Liver (tissue), 9 donors: Measurements from ENCODE around the gene IGF1R. TPM values are rescaled to one million over a fixed set of nuclear protein-coding genes. Genes with fewer than 3 reads are reported as not detected.

Experiments
- DNase-seq: peaks from one replicate; pipeline ENCODE4 v3.0.0-alpha.2; 2017; ENCODE audit warnings: low spot score
- H3K27ac ChIP-seq, 2 donors: one replicate each; pipeline ENCODE4 v1.7.0; 2013; ENCODE audit warnings: inconsistent platforms in 2 of 2, low read length in 2 of 2, control low read depth in 1 of 2, low read depth in 1 of 2, mild to moderate bottlenecking in 1 of 2
- H3K27me3 ChIP-seq, 4 donors: one replicate each; pipeline versions ENCODE4 v1.6.1 to v1.7.0; 2013; ENCODE audit warnings: low read length in 3 of 4, inconsistent platforms in 1 of 4, mild to moderate bottlenecking in 1 of 4, moderate library complexity in 1 of 4; ENCODE audit not compliant: control insufficient read depth in 4 of 4, insufficient read depth in 4 of 4
- H3K36me3 ChIP-seq, 4 donors: one replicate each; pipeline versions ENCODE4 v1.6.1 to v1.7.0; 2013; ENCODE audit warnings: low read length in 3 of 4, mild to moderate bottlenecking in 3 of 4, low read depth in 1 of 4, moderate library complexity in 1 of 4; ENCODE audit not compliant: control insufficient read depth in 4 of 4, insufficient read depth in 3 of 4
- H3K4me1 ChIP-seq, 4 donors: one replicate each; pipeline versions ENCODE4 v1.6.1 to v1.7.0; 2013; ENCODE audit warnings: low read length in 3 of 4, mild to moderate bottlenecking in 3 of 4, moderate library complexity in 1 of 4; ENCODE audit not compliant: control insufficient read depth in 4 of 4, insufficient read depth in 4 of 4
- H3K4me3 ChIP-seq, 3 donors: one replicate each; pipeline versions ENCODE4 v1.6.1 to v1.7.0; 2013; ENCODE audit warnings: low read length in 3 of 3, control low read depth in 1 of 3, low read depth in 1 of 3, mild to moderate bottlenecking in 1 of 3
- H3K9ac ChIP-seq, 2 donors: one replicate each; pipeline ENCODE4 v1.7.0; 2013; ENCODE audit warnings: low read length in 2 of 2, mild to moderate bottlenecking in 2 of 2, moderate library complexity in 2 of 2, control low read depth in 1 of 2, low read depth in 1 of 2
- H3K9me3 ChIP-seq, 4 donors: one replicate each; pipeline versions ENCODE4 v1.6.1 to v1.7.0; 2013; ENCODE audit warnings: low read length in 3 of 4; ENCODE audit not compliant: control insufficient read depth in 4 of 4
- EGR1 ChIP-seq, 2 donors: IDR thresholded peaks; 2 replicates each; pipeline ENCODE4 v1.6.1; 2016 to 2018; ENCODE audit warnings: antibody characterized with exemption in 2 of 2, low read depth in 2 of 2
- FOXA1 ChIP-seq: IDR thresholded peaks from 2 replicates; pipeline ENCODE4 v1.6.1; 2016; ENCODE audit warnings: antibody characterized with exemption
- FOXA2 ChIP-seq: IDR thresholded peaks from 2 replicates; pipeline ENCODE4 v1.6.1; 2016; ENCODE audit warnings: antibody characterized with exemption
- GABPA ChIP-seq, 2 donors: IDR thresholded peaks in 1 of 2; conservative IDR thresholded peaks in 1 of 2; 2 replicates each; pipeline ENCODE4 v1.6.1; 2016; ENCODE audit warnings: antibody characterized with exemption in 2 of 2, mild to moderate bottlenecking in 1 of 2, moderate library complexity in 1 of 2
- HNF4A ChIP-seq, 2 donors: conservative IDR thresholded peaks; 2 replicates each; pipeline ENCODE4 v1.6.1; 2016; ENCODE audit warnings: antibody characterized with exemption in 2 of 2, mild to moderate bottlenecking in 2 of 2
- HNF4G ChIP-seq: IDR thresholded peaks from 2 replicates; pipeline ENCODE4 v1.6.1; 2016; ENCODE audit warnings: antibody characterized with exemption
- JUND ChIP-seq, 2 donors: IDR thresholded peaks; 2 replicates each; pipeline ENCODE4 v1.6.1; 2016; ENCODE audit warnings: antibody characterized with exemption in 2 of 2
- MAX ChIP-seq: IDR thresholded peaks from 2 replicates; pipeline ENCODE4 v1.6.1; 2016; ENCODE audit warnings: antibody characterized with exemption
- NR2F2 ChIP-seq: IDR thresholded peaks from 2 replicates; pipeline ENCODE4 v1.6.1; 2016; ENCODE audit warnings: antibody characterized with exemption
- RAD21 ChIP-seq, 2 donors: IDR thresholded peaks; 2 replicates each; pipeline ENCODE4 v1.6.1; 2016; ENCODE audit warnings: antibody characterized with exemption in 2 of 2, mild to moderate bottlenecking in 2 of 2
- REST ChIP-seq: IDR thresholded peaks from 2 replicates; pipeline ENCODE4 v1.6.1; 2016; ENCODE audit warnings: antibody characterized with exemption, mild to moderate bottlenecking
- RXRA ChIP-seq, 2 donors: IDR thresholded peaks; 2 replicates each; pipeline ENCODE4 v1.6.1; 2017 to 2018; ENCODE audit warnings: antibody characterized with exemption in 2 of 2, mild to moderate bottlenecking in 1 of 2
- SP1 ChIP-seq: IDR thresholded peaks from 2 replicates; pipeline ENCODE4 v1.6.1; 2018; ENCODE audit warnings: antibody characterized with exemption, mild to moderate bottlenecking
- TAF1 ChIP-seq: conservative IDR thresholded peaks from 2 replicates; pipeline ENCODE4 v1.6.1; 2016; ENCODE audit warnings: antibody characterized with exemption, mild to moderate bottlenecking
- YY1 ChIP-seq: IDR thresholded peaks from 2 replicates; pipeline ENCODE4 v1.6.1; 2016; ENCODE audit warnings: antibody characterized with exemption, mild to moderate bottlenecking
- ZBTB33 ChIP-seq: IDR thresholded peaks from 2 replicates; pipeline ENCODE4 v1.6.1; 2016; ENCODE audit warnings: antibody characterized with exemption
- WGBS: extraction: QIAGEN DNeasy Blood & Tissue Kit; methylation state at CpG from one replicate; pipeline ENCODE4 v1.1.7; 2013; 5-methylcytosine and 5-hydroxymethylcytosine counted together
- polyA plus RNA-seq, 2 donors: library from polyadenylated mRNA; stranded (reverse) in 1 of 2; unstranded in 1 of 2; fragments of 200-250 nt in 1 of 2; fragments of >200 nt in 1 of 2; fragmentation: Nextera tagmentation in 1 of 2; extraction: Ambion mirVana in 1 of 2; gene quantifications; one replicate each; pipeline versions ENCODE4 v1.2.1 to v1.2.3, GENCODE V29; 2013 to 2015
- total RNA-seq, 2 donors: library from RNA; depleted of rRNA; stranded (reverse); fragments of >200 nt; gene quantifications; one replicate each; pipeline ENCODE4 v1.2.3, GENCODE V29; 2014
- TF ChIP-seq, protein P1 (sequence below): fragments of 150-350 bp; IDR thresholded peaks from 2 replicates; pipeline ENCODE4 v1.5.1; 2017; ENCODE audit warnings: improper control_type of control experiment, low read depth, low read length; ENCODE audit not compliant: missing input control
- TF ChIP-seq, protein P2 (sequence below): IDR thresholded peaks from 2 replicates; pipeline ENCODE4 v1.6.1; 2016; ENCODE audit warnings: antibody characterized with exemption
- donor health status: healthy.
- donor health status: healthy.
- donor health status: healthy.
- donor health status: healthy.
- donor health status: healthy.

Gene IGF1R
- total and polyA plus RNA-seq, 4 donors, result 0.69 to 10.3 (median 3.2) TPM

DNA sequence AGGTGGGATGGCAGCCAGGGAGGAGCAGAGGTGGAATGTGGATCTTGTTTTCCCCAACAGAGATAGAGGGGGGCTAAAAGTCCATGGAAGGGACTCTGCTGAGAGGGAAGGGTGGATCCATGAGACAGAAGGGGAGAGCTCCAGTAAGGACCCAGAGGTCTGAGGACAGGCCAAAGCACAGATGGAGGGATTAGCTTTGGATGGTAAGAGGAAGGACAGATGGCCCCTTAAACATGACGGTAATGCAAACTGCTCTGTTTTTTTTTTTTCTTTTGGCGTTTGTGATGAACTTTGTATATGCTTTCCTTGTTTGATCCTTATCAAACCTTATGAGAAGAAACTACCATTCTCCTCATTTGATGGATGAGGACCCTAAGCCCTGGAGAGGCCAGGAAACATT lies 96.2 kb downstream of the IGF1R start (continued):
- no peak for TF ChIP-seq REST

DNA sequence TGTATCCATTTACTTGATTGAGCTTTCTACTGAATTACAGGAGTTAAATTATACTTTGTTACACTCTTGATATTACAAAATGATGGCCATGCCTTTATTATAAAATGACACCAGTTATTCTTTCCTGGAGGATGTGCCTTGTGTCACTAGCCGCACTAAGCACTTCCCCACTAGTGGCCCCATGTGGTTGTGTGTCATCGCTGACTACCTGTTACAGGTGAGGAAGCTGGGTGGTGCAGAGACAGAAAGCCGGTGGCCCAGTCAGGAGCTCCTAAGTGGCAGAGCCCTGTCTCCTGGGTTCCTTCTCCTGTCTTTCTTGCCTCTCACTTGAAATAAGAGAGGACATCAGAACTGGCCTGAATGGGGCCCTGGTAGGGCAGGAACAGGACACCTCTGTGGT lies 96.8 kb downstream of the IGF1R start:
- TF ChIP-seq MAX (no peak), NR2F2 (no peak), ZBTB33 (no peak), RXRA (IDR thresholded peaks at IDR 0.05) (no peak), SP1 (no peak), YY1 (no peak), REST (no peak), FOXA1 (no peak), EGR1 (IDR thresholded peaks at IDR 0.05; ENCODE audit: low read depth in 2 of 2) (no peak), JUND (IDR thresholded peaks at IDR 0.05) (no peak), FOXA2 (no peak), HNF4A (conservative IDR thresholded peaks at IDR 0.05) (no peak), TAF1 (no peak), GABPA (IDR thresholded peaks at IDR 0.05 in 1 of 2, conservative IDR thresholded peaks at IDR 0.05 in 1 of 2) (no peak), HNF4G (no peak), RAD21 (IDR thresholded peaks at IDR 0.05) (no peak)
- TF ChIP-seq, protein P1, sequence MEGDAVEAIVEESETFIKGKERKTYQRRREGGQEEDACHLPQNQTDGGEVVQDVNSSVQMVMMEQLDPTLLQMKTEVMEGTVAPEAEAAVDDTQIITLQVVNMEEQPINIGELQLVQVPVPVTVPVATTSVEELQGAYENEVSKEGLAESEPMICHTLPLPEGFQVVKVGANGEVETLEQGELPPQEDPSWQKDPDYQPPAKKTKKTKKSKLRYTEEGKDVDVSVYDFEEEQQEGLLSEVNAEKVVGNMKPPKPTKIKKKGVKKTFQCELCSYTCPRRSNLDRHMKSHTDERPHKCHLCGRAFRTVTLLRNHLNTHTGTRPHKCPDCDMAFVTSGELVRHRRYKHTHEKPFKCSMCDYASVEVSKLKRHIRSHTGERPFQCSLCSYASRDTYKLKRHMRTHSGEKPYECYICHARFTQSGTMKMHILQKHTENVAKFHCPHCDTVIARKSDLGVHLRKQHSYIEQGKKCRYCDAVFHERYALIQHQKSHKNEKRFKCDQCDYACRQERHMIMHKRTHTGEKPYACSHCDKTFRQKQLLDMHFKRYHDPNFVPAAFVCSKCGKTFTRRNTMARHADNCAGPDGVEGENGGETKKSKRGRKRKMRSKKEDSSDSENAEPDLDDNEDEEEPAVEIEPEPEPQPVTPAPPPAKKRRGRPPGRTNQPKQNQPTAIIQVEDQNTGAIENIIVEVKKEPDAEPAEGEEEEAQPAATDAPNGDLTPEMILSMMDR, result no peak
- TF ChIP-seq, protein P2, sequence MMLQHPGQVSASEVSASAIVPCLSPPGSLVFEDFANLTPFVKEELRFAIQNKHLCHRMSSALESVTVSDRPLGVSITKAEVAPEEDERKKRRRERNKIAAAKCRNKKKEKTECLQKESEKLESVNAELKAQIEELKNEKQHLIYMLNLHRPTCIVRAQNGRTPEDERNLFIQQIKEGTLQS, result no peak
- H3K9ac ChIP-seq, result no peak overlapping the region
- no peaks in the 10 kb centered on the region for H3K36me3 ChIP-seq
- no peak for DNase-seq
- no peaks in the 10 kb centered on the region for H3K9me3 ChIP-seq
- WGBS, result 57% methylated on average over 3 of the region's 3 CpGs
- no peaks in the 10 kb centered on the region for H3K4me1 ChIP-seq
- H3K4me3 ChIP-seq, result no peak overlapping the region
- no peak overlapping the region for H3K27ac ChIP-seq
- H3K27me3 ChIP-seq, result peaks cover 0 to 2% (median 0%) of the 10 kb centered on the region in 4 donors
